ENCODE measurements around the gene ATP7B.
"Not testable (repeated sequence)": the region's sequence is repeated elsewhere in the genome, so short reads cannot be mapped to it uniquely, and the experiment has no call there.

DNA sequence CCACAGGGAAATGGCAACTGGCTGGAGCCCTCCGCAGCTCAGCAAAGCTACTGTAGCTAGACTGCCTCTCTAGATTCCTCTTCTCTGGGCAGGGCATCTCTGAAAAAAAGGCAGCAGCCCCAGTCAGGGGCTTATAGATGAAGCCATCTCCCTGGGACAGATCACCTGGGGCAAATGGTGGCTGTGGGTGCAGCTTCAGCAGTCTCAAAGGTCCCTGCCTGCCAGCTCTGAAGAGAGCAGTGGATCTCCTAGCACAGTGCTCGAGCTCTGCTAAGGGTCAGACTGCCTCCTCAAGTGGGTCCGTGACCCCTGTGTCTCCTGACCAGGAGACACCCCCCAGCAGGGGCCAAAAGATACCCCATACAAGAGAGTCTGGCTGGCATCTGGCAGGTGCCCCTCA lies 28.0 kb downstream of the ATP7B start:
- not testable (repeated sequence) for TF ChIP-seq FOXM1 (IDR thresholded peaks at IDR 0.05; ENCODE audit: borderline replicate concordance); SP1 (IDR thresholded peaks at IDR 0.05); ZNF384 (IDR thresholded peaks at IDR 0.05); FOXK2 (IDR thresholded peaks at IDR 0.05); FOXA1 (IDR thresholded peaks at IDR 0.05); L3MBTL2 (conservative IDR thresholded peaks at IDR 0.05); SUZ12 (IDR thresholded peaks at IDR 0.05); HDGF (IDR thresholded peaks at IDR 0.05; ENCODE audit: borderline replicate concordance); NFRKB (IDR thresholded peaks at IDR 0.05); TARDBP (IDR thresholded peaks at IDR 0.05); CTBP1 (IDR thresholded peaks at IDR 0.05; ENCODE audit: borderline replicate concordance)
- TF ChIP-seq, protein P1, sequence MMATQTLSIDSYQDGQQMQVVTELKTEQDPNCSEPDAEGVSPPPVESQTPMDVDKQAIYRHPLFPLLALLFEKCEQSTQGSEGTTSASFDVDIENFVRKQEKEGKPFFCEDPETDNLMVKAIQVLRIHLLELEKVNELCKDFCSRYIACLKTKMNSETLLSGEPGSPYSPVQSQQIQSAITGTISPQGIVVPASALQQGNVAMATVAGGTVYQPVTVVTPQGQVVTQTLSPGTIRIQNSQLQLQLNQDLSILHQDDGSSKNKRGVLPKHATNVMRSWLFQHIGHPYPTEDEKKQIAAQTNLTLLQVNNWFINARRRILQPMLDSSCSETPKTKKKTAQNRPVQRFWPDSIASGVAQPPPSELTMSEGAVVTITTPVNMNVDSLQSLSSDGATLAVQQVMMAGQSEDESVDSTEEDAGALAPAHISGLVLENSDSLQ (IDR thresholded peaks at IDR 0.05): not testable (repeated sequence)

Data from HEK293T (cell line).